GM19043 (cell line): Measurements from ENCODE around the gene WDR20.
"Not testable (repeated sequence)": the region's sequence is repeated elsewhere in the genome, so short reads cannot be mapped to it uniquely, and the experiment has no call there.

Experiments used
- ATAC-seq: cut with Tn5 transposase; IDR thresholded peaks from one replicate; pipeline ENCODE4 v1.9.1; 2021; ENCODE audit warnings: low read depth; ENCODE audit not compliant: unreplicated experiment

Gene WDR20

DNA sequence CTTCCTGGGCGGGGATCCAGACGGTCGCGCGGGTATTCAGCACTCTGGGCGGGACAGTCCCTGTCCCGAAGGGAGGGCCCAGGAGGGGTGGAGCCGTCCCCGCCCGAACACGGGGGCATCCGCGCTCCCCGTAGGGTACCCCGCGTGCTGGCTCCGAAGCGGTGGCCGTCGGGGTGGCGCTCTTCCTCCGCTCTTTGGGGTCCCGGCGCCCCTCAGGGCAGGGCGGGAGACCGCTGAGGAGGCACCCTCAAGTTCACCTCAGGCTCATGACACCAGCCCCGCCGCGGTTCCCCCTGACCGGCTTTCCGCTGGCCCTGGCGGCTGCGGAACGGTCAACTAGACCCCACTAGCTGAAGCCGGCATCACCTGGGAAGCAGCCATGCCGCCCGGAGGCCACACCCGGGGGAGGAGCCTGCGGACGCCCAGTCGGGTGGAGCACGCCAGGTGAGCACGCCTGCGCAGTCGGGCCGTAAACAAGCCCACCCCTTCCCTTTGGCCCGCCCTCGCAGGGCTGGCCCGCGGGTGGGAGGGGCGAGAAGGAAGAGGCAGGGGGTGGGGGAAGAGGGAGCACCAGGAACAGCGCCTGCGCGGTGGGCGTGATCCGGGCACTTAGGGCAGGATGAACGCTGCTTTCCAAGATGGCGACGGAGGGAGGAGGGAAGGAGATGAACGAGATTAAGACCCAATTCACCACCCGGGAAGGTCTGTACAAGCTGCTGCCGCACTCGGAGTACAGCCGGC lies at the start of gene WDR20:
Gene WDR20, plus strand, starts transcription at position 612 of the 741 bp plus-strand sequence. Its CDS starts 27 bp downstream, at position 639.
- peak; percentile 87 for ATAC-seq

DNA sequence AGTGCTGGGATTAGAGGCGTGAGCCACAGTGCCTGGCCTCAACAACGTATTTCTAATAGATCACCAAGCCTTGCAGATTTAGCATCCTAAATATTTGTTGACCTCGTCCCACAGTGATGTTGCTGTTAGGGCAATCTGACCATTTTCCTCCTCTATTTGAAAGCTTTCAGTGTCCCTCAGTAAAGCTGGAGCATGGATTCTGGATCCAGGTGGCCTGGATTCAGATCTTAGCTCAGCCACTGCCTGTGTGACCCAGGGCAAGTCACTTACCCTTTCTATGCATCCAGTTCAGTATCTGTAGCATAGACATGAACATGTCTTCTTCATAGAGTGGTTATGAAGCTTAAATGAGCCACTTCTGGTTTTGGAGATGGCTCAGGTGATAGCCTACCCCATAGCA lies 49.0 kb upstream of the WDR20 start:
- no peak for ATAC-seq

DNA sequence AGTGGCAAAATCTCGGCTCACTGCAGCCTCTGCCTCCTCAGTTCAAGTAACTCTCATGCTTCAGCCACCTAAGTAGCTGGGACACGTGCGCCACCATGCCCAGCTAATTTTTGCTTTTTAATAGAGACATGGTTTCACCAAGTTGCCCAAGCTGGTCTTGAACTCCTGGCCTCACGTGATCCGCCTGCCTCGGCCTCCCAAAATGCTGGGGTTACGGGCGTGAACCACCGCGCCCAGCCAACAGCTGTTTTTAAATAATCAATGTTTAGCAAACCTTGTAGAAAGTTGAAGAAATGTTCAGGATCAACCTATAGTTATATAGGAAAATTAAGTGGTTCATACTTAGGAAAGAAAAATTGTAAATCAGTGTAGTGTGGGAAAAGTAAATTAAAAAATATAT lies 46.9 kb upstream of the WDR20 start:
- no peak for ATAC-seq

- ATAC-seq, result no peak
Measured at GRCh38 chr14:102094101-102094500, 45.6 kb upstream of the WDR20 start.

GRCh38 chr14:102095231-102095870 lies 44.3 kb upstream of the WDR20 start:
- ATAC-seq, result no peak

GRCh38 chr14:102095871-102096568 lies 43.7 kb upstream of the WDR20 start:
- ATAC-seq, result no peak

GRCh38 chr14:102096569-102097188 lies 43.0 kb upstream of the WDR20 start:
- no peak for ATAC-seq

GRCh38 chr14:102097441-102098135 lies 42.1 kb upstream of the WDR20 start:
- no peak for ATAC-seq

DNA sequence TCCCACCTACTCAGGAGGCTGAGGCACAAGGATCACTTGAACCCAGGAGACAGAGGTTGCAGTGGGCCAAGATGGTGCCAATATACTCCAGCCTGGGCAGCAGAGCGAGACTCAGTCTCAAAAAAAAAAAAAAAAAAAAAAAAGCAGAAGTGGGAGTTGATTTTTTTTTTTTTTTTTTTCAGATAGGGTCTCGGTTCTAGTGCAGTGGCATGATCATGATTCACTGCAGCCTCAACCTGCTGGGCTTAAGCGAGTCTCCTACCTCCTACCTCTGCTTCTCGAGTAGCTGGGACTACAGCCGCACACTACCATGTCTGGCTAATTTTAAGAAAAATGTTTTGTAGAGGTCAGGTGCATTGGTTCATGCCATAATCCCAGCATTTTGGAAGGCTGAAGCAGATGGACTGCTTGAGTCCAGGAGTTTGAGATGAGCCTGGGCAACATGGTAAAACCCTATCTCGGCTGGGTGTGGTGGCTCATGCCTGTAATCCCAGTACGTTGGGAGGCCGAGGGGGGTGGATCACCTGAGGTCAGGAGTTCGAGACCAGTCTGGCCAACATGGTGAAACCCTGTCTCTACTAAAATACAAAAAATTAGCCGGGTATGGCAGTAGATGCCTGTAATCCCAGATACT lies 36.5 kb upstream of the WDR20 start:
- ATAC-seq, result peak; percentile 81

- no peak for ATAC-seq
Measured at GRCh38 chr14:102105369-102105768, 34.3 kb upstream of the WDR20 start.

GRCh38 chr14:102109332-102109731 lies 30.4 kb upstream of the WDR20 start:
- ATAC-seq, result not testable (repeated sequence)

DNA sequence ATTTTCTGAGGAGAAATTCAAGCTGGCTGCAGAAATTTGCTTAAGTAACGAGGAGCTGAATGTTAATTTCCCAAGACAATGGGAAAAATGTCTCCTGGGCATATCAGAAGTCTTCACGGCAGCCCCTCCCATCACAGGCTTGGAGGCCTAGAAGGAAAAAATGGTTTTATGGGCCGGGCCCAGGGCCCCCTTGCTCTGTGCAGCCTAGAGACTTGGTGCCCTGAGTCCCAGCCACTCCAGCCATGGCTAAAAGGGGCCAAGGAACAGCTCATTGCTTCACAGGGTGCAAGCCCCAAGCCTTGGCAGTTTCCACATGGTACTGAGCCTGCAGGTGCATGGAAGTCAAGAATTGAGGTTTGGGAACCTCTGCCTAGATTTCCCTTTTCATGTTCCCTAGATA lies 28.6 kb upstream of the WDR20 start:
- ATAC-seq, result no peak

DNA sequence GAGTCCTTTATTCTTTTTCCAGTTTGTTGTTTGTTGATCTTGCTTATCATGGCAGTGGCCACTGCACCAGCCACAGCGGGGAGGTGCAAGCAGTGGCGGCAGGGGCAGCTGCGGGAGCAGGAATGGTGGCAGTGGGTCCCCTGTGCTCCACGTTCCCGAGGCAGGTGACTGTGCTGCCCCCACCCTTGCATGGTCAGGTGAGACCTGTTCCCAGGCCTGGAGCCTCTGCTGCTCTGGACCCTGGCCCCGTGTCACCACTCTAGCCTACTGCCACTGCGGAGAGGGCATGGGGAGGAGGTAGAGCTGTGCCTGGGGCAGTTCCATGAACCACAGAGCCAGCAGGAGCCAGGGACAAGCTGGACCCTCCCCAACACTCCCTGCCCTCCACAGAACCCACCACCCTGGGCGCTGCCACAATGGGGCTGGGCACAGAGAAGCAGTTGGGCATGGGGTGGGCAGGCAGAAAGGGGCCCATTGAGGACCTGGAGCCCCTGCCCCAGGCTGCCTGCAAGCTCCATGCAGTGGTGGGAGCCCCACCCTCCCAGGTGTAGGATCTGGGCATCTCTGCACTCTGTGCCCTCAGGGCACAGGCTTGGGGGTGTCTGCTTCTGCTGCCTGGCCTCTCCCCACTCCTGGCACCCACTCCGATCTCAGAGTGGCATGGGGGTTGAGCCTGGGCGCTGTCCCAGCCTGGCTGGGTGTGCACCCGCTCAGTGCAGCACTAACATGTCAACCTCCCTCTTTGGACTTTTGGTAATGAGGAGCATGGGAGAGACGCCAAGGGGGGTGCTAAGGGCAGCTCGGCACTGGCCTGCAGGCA lies 23.1 kb upstream of the WDR20 start:
- no peak for ATAC-seq

DNA sequence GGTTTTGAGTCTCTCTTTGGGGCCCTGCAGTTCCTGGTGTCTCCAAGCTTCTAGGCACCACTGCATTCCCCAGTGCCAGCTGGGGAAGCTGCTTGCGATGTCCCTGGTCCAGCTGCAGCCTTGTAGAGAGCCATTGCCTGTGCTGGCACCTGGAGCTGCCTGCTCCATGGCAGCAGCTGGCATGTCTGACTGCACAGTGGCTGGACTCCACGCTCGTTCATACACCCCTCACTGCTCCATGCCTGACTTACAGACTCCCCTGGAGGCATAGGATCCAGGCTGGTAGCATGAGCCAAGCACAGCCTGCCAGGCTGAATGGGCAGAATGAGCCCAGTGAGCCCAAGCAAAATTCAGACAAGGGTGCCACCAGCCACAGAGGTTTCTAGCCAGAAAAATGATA lies 21.8 kb upstream of the WDR20 start:
- no peak for ATAC-seq

DNA sequence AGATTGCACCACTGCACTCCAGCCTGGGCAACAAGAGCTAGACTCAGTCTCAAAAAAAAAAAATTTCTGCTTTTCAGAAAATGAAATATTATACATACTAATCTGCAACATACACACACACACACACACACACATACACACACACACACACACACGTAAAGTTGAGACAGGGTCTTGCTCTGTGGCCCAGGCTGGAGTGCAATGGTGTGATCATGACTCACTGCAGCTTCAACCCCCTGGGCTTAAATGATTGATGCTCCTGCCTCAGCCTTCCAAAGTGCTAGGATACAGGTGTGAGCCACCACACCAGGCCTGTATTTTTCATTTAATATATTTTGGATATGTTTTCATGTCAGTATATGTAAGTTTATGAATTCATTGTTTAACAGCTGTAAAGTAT lies 18.8 kb upstream of the WDR20 start:
- ATAC-seq, result no peak

GRCh38 chr14:102121567-102121966 lies 18.1 kb upstream of the WDR20 start:
- no peak for ATAC-seq

DNA sequence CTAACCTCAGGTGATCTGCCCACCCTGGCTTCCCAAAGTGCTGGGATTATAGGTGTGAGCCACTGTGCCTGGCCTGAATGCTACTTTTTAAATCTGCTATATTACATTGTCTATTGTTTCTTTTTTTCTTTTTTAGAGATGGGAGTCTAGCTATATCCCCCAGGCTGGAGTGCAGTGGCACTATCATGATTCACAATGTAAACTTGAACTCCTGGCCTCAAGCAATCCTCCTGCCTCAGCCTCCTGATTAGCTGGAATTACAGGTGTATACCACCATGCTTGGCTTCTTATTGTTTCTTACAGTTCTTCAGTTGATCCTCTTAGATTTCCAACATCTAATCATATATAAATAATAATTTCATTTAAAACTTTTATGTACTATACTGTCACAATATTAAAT lies 15.3 kb upstream of the WDR20 start:
- ATAC-seq, result no peak

- no peak for ATAC-seq
Measured at GRCh38 chr14:102125546-102125945, 14.2 kb upstream of the WDR20 start.

DNA sequence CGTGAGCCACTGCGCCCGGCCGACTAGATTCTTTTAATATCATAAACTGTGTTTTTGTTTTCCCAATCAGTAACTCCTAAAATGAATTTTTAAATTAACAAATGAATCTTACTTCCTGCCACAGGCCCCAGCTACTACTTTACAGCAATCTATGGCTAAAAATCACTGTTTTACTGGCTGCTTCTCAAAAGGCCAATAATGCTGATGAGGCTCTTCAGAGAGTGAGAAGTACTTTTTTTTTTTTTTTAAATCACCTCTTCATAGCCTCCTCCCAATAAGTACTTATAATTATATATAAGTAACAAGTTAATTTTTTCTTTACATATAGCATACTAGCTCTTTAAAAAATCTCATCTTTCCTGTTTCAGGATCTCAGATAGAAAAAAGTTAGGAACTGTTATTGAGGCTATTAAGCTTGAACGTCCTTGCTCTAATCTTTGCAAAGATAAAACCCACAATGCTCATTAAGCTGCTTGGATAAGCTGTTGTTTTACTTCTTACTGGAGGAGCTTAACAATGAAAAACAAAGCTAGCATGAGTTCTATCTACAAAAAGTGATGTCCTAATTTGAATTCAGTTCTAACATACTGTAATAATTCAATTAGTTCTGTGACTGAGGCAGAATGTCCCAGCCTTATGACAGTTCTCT lies 12.8 kb upstream of the WDR20 start:
- ATAC-seq, result no peak
